Mesothelial cell of epicardium (in vitro differentiated cells): ENCODE results near the gene IGFBP7. TPM values are rescaled to one million over a fixed set of nuclear protein-coding genes. Genes with fewer than 3 reads are reported as not detected.
A peak's percentile ranks its signal among the peaks of the same experiment; 100 is the strongest.

Source experiments
- DNase-seq, 2 experiments: peaks; one replicate each; pipeline ENCODE4 v3.0.0; 2021; ENCODE audit warnings: low spot score in 2 of 2; ENCODE audit not compliant: unreplicated experiment in 2 of 2
- H3K27ac Mint-ChIP-seq: 2 replicates; pipeline ENCODE4 v1.8.0; 2021; ENCODE audit warnings: mixed read lengths
- H3K27me3 Mint-ChIP-seq: 2 replicates; pipeline ENCODE4 v1.8.0; 2021; ENCODE audit warnings: low read depth, mixed read lengths
- H3K36me3 Mint-ChIP-seq: 2 replicates; pipeline ENCODE4 v1.8.0; 2021; ENCODE audit warnings: mixed read lengths
- H3K4me1 Mint-ChIP-seq: 2 replicates; pipeline ENCODE4 v1.8.0; 2021; ENCODE audit warnings: mixed read lengths
- H3K4me3 Mint-ChIP-seq: 2 replicates; pipeline ENCODE4 v1.8.0; 2021; ENCODE audit warnings: mild to moderate bottlenecking, moderate library complexity, mixed read lengths
- H3K9me3 Mint-ChIP-seq: 2 replicates; pipeline ENCODE4 v1.8.0; 2021; ENCODE audit warnings: mixed read lengths
- CTCF ChIP-seq: fragments of 200-600 bp; sonication (generic); IDR thresholded peaks from one replicate; pipeline ENCODE4 v1.5.0; 2021; ENCODE audit warnings: antibody characterized with exemption; ENCODE audit not compliant: unreplicated experiment
- total RNA-seq: library from RNA; stranded (reverse); gene quantifications from 3 replicates; pipeline ENCODE4 v1.2.1, GENCODE V29; 2021

IGFBP7 gene
- total RNA-seq, 1 donor from 2014 or later: 114 TPM

GRCh38 chr4:57091657-57092162 is 18.5 kb downstream of the IGFBP7 start:
- Mint-ChIP-seq H3K4me3 (no peak overlapping the region), H3K36me3 (peaks cover 1% of the 10 kb centered on the region), H3K27ac (peak overlapping the region; percentile 50), H3K9me3 (no peaks in the 10 kb centered on the region), H3K27me3 (no peaks in the 10 kb centered on the region), H3K4me1 (peaks cover 38% of the 10 kb centered on the region)
- no peak for TF ChIP-seq CTCF
- DNase-seq: no peak

- no peak overlapping the region for H3K27ac Mint-ChIP-seq
- no peak overlapping the region for H3K4me3 Mint-ChIP-seq
- H3K36me3 Mint-ChIP-seq: peaks cover 10% of the 10 kb centered on the region
- H3K4me1 Mint-ChIP-seq: peaks cover 24% of the 10 kb centered on the region
- no peaks in the 10 kb centered on the region for H3K27me3 Mint-ChIP-seq
- H3K9me3 Mint-ChIP-seq: peaks cover 10% of the 10 kb centered on the region
- TF ChIP-seq CTCF: no peak
- no peak for DNase-seq
These were observed 20.1 kb downstream of the IGFBP7 start for GRCh38 chr4:57090079-57090478.

- Mint-ChIP-seq H3K36me3 (peaks cover 13% of the 10 kb centered on the region), H3K27me3 (no peaks in the 10 kb centered on the region), H3K9me3 (peaks cover 12% of the 10 kb centered on the region), H3K4me3 (no peak overlapping the region), H3K4me1 (peaks cover 19% of the 10 kb centered on the region), H3K27ac (no peak overlapping the region)
- no peak for TF ChIP-seq CTCF
- DNase-seq: no peak
These were observed 20.6 kb downstream of the IGFBP7 start for GRCh38 chr4:57089549-57089948.

GRCh38 chr4:57086031-57086723 is 24.0 kb downstream of the IGFBP7 start:
- Mint-ChIP-seq H3K27me3 (no peaks in the 10 kb centered on the region), H3K9me3 (peaks cover 12% of the 10 kb centered on the region), H3K4me3 (no peak overlapping the region), H3K4me1 (peaks cover 13% of the 10 kb centered on the region), H3K27ac (no peak overlapping the region), H3K36me3 (peaks cover 13% of the 10 kb centered on the region)
- no peak for DNase-seq
- TF ChIP-seq CTCF: no peak

- TF ChIP-seq CTCF: no peak
- Mint-ChIP-seq H3K27ac (no peak overlapping the region), H3K27me3 (no peaks in the 10 kb centered on the region), H3K4me1 (peaks cover 22% of the 10 kb centered on the region), H3K36me3 (peaks cover 13% of the 10 kb centered on the region), H3K4me3 (no peak overlapping the region), H3K9me3 (peaks cover 12% of the 10 kb centered on the region)
- DNase-seq: no peak
These were observed 24.9 kb downstream of the IGFBP7 start for GRCh38 chr4:57085278-57085677.
